Measurements from ENCODE around the gene ABCB11. TPM values are rescaled to one million over a fixed set of nuclear protein-coding genes. Genes with fewer than 3 reads are reported as not detected.
"Not testable (repeated sequence)": the region's sequence is repeated elsewhere in the genome, so short reads cannot be mapped to it uniquely, and the experiment has no call there.

Gene ABCB11
- total and polyA plus RNA-seq, 10 donors = 0.03 to 0.32 (median 0.12) TPM; not detected in 3

GRCh38 chr2:169069341-169069740 is 38.2 kb upstream of the ABCB11 start, which contains the start of gene DHRS9:
Gene DHRS9, plus strand, starts transcription at chr2:169069563. Its CDS starts 12,019 bp downstream, at chr2:169081582.
- H3K36me3 ChIP-seq = no peaks in the 10 kb centered on the region
- intact Hi-C loops (cut with DNase I; ENCODE audit: low total_unique reads) = no loop called here
- peak within 1 kb of the TSS in 5 of 8 donors; percentile 24 to 82 (median 78) for H3K27ac ChIP-seq
- H3K27me3 ChIP-seq (replicated peaks in 1 of 7) = no peaks in the 10 kb centered on the region
- H3K9me3 ChIP-seq = no peaks in the 10 kb centered on the region
- DNase-seq = peak; percentile 77
- peak within 1 kb of the TSS in 1 of 8 donors; percentile 21 for H3K4me3 ChIP-seq
- TF ChIP-seq POLR2AphosphoS5 (IDR thresholded peaks at IDR 0.05) (no peak), POLR2A (IDR thresholded peaks at IDR 0.05) (no peak), CTCF (IDR thresholded peaks at IDR 0.05 in 8 of 11, conservative IDR thresholded peaks at IDR 0.05 in 3 of 11) (no peak)
- WGBS, 5 donors = 36 to 62% (median 45%) methylated on average over 5 of the region's 5 CpGs
- H3K4me1 ChIP-seq = peaks cover 0 to 64% (median 5%) of the 10 kb centered on the region in 6 donors

GRCh38 chr2:169066897-169067296 is 35.8 kb upstream of the ABCB11 start:
- intact Hi-C loops (cut with DNase I; ENCODE audit: low total_unique reads) = no loop called here
- peak overlapping the region in 1 of 8 donors; percentile 10 for H3K4me3 ChIP-seq
- H3K27me3 ChIP-seq (replicated peaks in 1 of 7) = no peaks in the 10 kb centered on the region
- H3K9me3 ChIP-seq = no peaks in the 10 kb centered on the region
- no peak for TF ChIP-seq POLR2A (IDR thresholded peaks at IDR 0.05)
- DNase-seq = no peak
- H3K36me3 ChIP-seq = no peaks in the 10 kb centered on the region
- peaks cover 0 to 40% (median 3%) of the 10 kb centered on the region in 6 donors for H3K4me1 ChIP-seq
- peak overlapping the region in 6 of 8 donors; percentile 48 to 82 (median 70) for H3K27ac ChIP-seq
- WGBS, 5 donors = 12 to 48% (median 20%) methylated on average over 1 of the region's 1 CpG

GRCh38 chr2:169065864-169066517 is 34.9 kb upstream of the ABCB11 start:
- H3K4me1 ChIP-seq = peaks cover 0 to 31% (median 2%) of the 10 kb centered on the region in 6 donors
- no peaks in the 10 kb centered on the region for H3K36me3 ChIP-seq
- no peaks in the 10 kb centered on the region for H3K27me3 ChIP-seq (replicated peaks in 1 of 7)
- H3K27ac ChIP-seq = peak overlapping the region in 5 of 8 donors; percentile 48 to 82 (median 75)
- H3K4me3 ChIP-seq = no peak overlapping the region
- no peak for TF ChIP-seq CTCF (IDR thresholded peaks at IDR 0.05 in 8 of 11, conservative IDR thresholded peaks at IDR 0.05 in 3 of 11)
- no peak for TF ChIP-seq POLR2A (IDR thresholded peaks at IDR 0.05)
- no peak for TF ChIP-seq POLR2AphosphoS5 (IDR thresholded peaks at IDR 0.05)
- 76 to 90% (median 82%) methylated on average over 2 of the region's 2 CpGs for WGBS, 5 donors
- no peaks in the 10 kb centered on the region for H3K9me3 ChIP-seq
- DNase-seq = no peak
- intact Hi-C loops (cut with DNase I; ENCODE audit: low total_unique reads) = no loop called here

GRCh38 chr2:169065422-169065821 is 34.3 kb upstream of the ABCB11 start:
- Histone ChIP-seq H3K27me3 (replicated peaks in 1 of 7) (no peaks in the 10 kb centered on the region), H3K36me3 (no peaks in the 10 kb centered on the region), H3K4me1 (peaks cover 0 to 25% (median 2%) of the 10 kb centered on the region in 6 donors), H3K9me3 (no peaks in the 10 kb centered on the region), H3K27ac (no peak overlapping the region), H3K4me3 (no peak overlapping the region)
- 80 to 88% (median 88%) methylated on average over 1 of the region's 1 CpG for WGBS, 5 donors
- no peak for DNase-seq
- intact Hi-C loops (cut with DNase I; ENCODE audit: low total_unique reads) = no loop called here
- TF ChIP-seq POLR2AphosphoS5 (IDR thresholded peaks at IDR 0.05) = no peak
- no peak for TF ChIP-seq CTCF (IDR thresholded peaks at IDR 0.05 in 8 of 11, conservative IDR thresholded peaks at IDR 0.05 in 3 of 11)
- TF ChIP-seq POLR2A (IDR thresholded peaks at IDR 0.05) = no peak

- intact Hi-C loops (cut with DNase I; ENCODE audit: low total_unique reads) = not testable (repeated sequence)
- 95 to 99% (median 97%) methylated on average over 17 of the region's 17 CpGs for WGBS, 5 donors
Observed at GRCh38 chr2:169064199-169064598, 33.1 kb upstream of the ABCB11 start.

GRCh38 chr2:169054575-169054974 is 23.5 kb upstream of the ABCB11 start:
- intact Hi-C loops (cut with DNase I; ENCODE audit: low total_unique reads); H3K27ac ChIP-seq; H3K36me3 ChIP-seq; H3K4me1 ChIP-seq; DNase-seq; H3K27me3 ChIP-seq (replicated peaks in 1 of 7); H3K4me3 ChIP-seq: not testable (repeated sequence)
- WGBS, 5 donors = 87 to 91% (median 88%) methylated on average over 2 of the region's 2 CpGs
- H3K9me3 ChIP-seq = peaks cover 0 to 59% (median 44%) of the 10 kb centered on the region in 8 donors

More at GRCh38 chr2:169064199-169064598, 33.1 kb upstream of the ABCB11 start:
- not testable (repeated sequence) for H3K27ac ChIP-seq; H3K36me3 ChIP-seq; DNase-seq; H3K27me3 ChIP-seq (replicated peaks in 1 of 7); H3K9me3 ChIP-seq; H3K4me3 ChIP-seq
- H3K4me1 ChIP-seq = peaks cover 0 to 16% (median 2%) of the 10 kb centered on the region in 6 donors

Data from spleen (tissue), 11 donors.